GM21737 (cell line): ENCODE measurements around the gene INCENP.
"Not testable (repeated sequence)": the region's sequence is repeated elsewhere in the genome, so short reads cannot be mapped to it uniquely, and the experiment has no call there.

Experiments
- ATAC-seq: cut with Tn5 transposase; IDR thresholded peaks from one replicate; pipeline ENCODE4 v1.9.1; 2021; ENCODE audit warnings: mild to moderate bottlenecking, moderate library complexity; ENCODE audit not compliant: unreplicated experiment

INCENP gene

DNA sequence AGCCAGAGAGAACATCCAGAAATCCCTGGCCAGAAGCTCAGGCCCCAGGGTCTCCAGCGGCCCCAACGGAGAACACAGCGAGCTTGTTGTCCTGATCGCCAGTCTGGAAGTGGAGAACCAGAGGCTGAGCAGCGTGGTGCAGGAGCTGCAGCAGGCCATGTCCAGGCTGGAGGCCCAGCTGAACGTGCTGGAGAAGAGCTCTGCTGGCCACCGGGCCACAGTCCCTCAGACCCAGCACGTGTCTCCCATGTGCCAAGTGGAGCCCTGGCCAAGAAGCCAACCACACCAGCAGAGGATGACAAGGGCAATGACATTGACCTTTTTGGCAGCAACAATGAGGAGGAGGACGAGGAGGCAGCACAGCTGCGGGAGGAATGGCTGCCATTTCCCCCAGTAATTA lies 45.6 kb downstream of the INCENP start:
- ATAC-seq, result no peak

DNA sequence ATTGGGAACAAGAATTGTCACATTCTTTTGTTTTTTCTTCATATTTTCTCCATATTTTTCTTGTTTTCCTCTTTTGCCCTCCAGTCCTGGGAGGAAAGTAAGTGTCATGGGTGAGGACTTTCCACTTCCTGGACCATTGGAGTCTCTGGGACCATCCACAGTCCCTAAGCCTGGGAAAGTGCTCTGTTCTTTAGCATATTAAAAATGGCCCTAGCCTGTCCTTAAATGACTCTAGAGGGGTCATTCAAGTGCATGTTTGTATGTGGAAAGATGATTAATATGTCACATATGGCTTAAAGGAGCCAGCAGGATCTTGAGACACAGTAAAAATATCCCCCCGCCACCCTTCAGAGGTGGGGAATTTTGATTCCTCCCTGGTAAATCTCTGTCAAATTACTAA lies 46.1 kb downstream of the INCENP start:
- no peak for ATAC-seq

DNA sequence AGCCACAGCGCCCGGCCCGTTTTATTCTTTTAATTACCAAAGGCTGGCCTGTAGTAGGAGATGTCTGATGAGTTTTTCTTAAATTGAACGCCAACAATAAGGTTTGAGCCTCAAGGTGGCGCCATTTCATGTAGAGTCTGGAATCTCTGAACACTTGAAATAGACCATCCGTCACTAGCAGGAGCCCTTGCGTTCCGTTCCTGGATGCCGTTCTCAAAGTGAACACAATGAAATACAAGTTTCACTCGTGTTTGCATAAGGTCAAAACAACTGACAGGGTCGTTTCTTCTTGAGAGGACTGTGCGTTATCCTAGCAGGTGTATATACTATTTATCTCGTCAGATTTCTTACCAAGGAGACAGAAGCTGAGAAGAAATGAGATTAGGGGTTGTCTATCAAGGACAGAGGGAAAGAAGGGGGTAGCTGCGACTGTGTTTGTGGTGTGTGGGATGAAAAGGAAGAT lies 47.5 kb downstream of the INCENP start:
- no peak for ATAC-seq

DNA sequence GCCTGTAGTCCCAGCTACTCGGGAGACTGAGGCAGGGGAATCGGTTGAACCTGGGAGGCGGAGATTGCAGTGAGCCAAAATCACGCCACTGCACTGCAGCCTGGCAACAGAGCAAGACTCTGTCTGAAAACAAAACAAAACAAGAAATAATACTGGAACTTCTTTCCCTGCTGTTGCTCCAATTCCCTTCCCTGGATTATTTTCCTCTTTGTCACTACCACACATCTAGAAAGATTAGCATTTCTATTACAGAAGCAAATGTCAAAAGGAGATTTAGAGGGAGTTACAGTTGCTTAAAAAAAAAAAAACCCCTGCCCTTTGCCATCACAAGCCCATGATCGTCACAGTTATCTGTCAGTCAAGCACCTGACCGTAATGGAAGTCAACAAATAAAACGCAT lies 48.5 kb downstream of the INCENP start:
- ATAC-seq, result no peak

DNA sequence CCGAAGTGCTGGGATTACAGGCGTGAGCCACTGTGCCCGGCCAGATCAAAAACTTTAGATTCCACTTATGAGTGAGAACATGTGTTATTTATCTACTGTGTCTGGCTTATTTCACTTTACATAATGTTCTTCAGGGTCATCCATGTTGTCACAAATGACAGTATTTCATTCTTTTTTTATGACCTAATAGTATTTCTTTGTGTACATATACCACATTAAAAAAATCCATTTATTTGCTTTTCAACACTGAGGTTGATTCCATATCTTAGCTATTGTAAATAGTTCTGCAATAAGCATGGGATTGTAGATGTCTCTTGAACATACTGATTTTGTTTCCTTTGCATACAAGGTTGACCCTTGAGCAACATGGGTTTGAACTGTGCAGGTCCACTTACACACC lies 53.0 kb downstream of the INCENP start:
- no peak for ATAC-seq

DNA sequence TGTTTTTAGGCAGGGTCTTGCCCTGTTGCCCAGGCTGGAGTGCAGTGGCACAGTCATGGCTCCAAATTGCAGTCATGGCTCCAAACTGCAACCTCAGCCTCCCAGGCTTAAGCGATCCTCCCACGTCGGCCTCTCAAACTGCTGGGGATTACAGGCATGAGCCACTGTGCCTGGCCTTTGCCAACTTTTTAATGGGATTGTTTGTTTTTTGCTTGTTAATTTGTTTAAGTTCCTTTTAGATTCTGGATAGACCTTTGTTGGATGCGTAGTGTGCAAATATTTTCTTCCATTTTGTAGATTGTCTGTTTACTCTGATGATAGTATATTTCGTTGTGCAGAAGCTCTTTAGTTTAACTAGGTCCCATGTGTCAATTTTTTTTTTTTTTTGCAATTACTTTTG lies 56.2 kb downstream of the INCENP start:
- no peak for ATAC-seq

DNA sequence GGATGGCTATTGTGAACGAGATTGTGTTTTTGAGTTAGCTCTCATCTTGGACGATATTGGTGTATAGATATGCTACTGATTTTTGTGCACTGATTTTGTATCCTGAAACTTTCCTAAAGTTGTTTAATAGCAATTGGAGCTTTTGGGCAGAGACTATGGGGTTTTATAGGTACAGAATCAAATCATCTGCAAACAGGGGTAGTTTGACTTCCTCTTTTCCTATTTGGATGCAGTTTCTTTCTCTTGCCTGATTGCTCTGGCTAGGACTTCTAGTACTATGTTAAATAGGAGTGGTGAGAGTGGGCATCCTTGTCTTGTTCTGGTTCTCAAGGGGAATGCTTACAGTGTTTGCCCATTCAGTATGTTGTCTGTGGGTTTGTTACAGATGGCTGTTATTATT lies 57.3 kb downstream of the INCENP start:
- no peak for ATAC-seq

DNA sequence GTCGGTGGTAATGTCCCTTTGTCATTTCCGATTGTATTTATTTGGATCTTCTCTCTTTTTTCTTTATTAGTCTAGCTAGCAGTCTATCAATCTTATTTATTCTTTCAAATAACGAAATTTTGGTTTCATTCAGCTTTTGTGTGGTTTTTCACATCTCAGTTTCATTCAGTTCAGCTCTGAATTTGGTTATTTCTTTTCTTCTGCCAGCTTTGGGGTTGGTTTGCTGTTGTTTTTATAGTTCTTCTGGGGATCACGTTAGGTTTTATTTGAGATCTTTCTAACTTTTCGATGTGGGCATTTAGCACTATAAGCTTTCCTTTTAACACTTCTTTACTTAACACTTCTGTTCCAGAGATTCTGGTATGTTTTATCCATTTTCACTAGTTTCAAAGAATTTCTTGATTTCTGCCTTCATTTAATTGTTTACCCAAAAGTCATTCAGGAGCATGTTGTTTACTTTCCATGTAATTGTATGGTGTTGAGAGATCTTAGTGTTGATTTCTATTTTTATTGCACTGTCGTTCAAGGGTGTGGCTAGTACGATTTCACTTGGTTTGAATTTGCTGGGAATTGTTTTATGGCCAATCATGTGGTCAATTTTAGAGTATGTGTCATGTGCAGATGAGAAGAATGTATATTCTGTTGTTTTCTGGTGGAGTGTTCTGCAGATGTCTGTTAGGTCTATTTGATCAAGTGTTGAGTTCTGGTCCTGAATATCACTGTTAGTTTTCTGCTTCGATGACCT lies 58.5 kb downstream of the INCENP start:
- no peak for ATAC-seq

DNA sequence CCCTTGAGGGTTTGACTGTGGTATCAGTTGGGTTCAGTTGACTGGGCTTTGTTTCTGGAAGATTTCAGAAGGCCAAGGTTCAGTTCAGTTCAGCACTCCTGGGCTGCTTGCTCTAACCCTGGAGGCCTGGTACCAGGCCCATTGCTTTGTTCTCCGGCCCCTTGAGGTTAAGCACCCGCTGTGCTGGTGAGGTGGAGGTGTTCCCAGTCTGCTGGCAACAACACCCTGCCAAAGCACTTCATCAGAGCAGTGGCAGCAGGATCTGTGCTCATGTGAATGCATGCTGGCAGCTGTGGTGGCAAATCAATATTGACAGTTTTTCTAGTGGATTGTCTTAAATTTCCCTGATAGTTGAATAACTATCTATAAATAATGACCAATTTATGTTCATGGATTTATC lies 62.4 kb downstream of the INCENP start:
- ATAC-seq, result no peak

DNA sequence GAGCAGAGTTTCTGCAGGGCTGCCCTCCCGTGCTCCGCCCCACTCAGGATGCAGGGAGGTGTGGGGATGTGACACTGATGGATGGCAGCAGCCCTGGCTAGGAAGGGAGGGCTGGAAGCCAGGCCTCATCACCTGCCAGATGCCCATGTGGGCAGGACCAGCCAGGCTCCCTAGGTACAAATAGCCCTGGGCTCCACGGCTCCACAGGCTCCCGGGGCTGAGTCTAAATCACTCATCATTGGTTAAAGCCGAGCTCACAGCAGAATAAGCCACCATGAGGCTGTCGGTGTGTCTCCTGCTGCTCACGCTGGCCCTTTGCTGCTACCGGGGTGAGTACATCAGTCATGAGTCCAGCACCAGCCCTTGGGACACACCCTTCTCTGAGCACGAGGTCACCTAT lies 66.2 kb downstream of the INCENP start, which contains the start of gene SCGB1D1:
Gene SCGB1D1, plus strand, starts transcription at position 206 of the 400 bp plus-strand sequence. Its CDS starts 69 bp downstream, at position 275.
- no peak for ATAC-seq

DNA sequence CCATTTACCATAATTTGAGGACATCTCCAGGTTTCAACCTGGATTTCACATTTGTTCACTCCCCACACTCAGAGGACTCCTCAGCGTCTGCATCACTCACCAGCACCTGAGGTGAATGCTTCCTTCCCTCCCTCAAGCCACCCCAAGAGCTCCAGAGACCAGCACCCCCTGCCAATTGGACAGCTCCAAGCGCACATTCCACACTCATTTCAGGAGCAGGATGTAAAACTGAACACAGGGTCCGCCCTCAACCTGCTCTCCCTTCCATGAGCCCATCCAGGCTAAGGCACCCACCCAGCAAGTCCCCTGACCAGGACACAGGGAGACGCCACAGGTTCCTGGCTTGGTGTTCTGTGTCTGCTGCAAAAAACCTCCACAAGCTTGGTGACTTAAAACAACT lies 70.1 kb downstream of the INCENP start:
- ATAC-seq, result no peak

DNA sequence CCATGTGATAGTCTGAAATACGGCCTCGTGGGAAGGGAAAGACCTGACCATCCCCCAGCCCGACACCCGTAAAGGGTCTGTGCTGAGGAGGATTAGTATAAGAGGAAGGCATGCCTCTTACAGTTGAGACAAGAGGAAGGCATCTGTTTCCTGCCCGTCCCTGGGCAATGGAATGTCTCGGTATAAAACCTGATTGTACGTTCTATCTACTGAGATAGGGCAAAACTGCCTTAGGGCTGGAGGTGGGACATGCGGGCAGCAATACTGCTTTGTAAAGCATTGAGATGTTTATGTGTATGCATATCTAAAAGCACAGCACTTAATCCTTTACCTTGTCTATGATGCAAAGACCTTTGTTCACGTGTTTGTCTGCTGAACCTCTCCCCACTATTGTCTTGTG lies 71.2 kb downstream of the INCENP start:
- ATAC-seq, result not testable (repeated sequence)

DNA sequence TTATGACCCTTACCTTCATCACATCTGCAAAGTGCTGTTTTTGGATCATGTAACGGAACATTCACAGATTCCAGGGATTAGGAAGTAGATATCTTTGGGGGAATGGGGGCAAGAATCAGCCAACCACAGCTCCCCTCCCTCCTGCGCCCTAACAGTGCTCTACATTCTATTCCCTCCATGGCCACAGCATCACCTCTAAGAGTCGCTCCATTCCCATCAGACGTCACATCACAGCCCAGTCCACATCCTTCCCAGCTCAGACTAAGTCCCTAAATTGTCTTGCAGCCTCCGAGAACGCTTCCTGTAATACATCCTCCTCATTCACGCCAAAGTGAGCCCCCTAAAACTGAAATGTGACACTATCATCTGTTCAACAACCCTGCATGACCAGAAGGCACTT lies 72.1 kb downstream of the INCENP start:
- ATAC-seq, result no peak

DNA sequence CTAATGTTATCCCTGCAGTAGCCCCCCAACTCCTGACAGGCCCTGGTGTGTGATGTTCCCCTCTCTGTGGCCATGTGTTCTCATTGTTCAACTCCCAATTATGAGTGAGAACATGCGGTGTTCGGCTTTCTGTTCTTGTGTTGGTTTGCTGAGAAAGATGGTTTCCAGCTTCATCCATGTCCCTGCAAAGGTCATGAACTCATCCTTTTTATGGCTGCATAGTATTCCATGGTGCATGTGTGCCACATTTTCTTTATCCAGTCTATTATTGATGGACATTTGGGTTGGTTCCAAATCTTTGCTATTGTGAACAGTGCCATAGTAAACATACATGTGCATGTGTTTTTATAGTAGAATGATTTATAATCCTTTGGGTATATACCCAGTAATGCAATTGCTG lies 73.6 kb downstream of the INCENP start:
- ATAC-seq, result not testable (repeated sequence)

DNA sequence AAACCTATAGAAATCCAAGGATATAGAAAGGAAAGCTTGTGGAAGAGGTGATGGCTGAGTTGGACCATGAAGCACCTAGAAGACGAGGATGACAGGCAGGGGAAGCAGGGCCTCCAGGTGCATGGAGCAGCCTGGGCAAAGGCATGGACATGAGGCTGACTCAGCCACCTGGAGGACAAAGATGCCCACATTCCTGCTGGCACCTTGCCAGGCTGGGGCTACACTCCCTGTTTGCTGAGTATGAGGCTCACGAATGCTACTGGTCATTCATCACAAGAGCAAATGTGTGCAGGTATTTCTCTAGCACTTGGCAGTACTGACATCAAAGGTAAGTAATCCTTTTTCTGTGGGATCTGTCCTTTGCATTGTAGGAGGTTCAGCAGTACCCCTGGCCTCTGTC lies 77.6 kb downstream of the INCENP start:
- ATAC-seq, result no peak
